IPS-NIHi7 (cell line): ENCODE data around the gene TCEAL1.
A peak's percentile ranks its signal among the peaks of the same experiment; 100 is the strongest.
"Not testable (repeated sequence)": the region's sequence is repeated elsewhere in the genome, so short reads cannot be mapped to it uniquely, and the experiment has no call there.

Experiments used
- DNase-seq: peaks from one replicate; pipeline ENCODE4 v3.0.0; 2012; ENCODE audit warnings: mixed read lengths; ENCODE audit errors: extremely low spot score

Gene TCEAL1, protein sequence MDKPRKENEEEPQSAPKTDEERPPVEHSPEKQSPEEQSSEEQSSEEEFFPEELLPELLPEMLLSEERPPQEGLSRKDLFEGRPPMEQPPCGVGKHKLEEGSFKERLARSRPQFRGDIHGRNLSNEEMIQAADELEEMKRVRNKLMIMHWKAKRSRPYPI

DNA sequence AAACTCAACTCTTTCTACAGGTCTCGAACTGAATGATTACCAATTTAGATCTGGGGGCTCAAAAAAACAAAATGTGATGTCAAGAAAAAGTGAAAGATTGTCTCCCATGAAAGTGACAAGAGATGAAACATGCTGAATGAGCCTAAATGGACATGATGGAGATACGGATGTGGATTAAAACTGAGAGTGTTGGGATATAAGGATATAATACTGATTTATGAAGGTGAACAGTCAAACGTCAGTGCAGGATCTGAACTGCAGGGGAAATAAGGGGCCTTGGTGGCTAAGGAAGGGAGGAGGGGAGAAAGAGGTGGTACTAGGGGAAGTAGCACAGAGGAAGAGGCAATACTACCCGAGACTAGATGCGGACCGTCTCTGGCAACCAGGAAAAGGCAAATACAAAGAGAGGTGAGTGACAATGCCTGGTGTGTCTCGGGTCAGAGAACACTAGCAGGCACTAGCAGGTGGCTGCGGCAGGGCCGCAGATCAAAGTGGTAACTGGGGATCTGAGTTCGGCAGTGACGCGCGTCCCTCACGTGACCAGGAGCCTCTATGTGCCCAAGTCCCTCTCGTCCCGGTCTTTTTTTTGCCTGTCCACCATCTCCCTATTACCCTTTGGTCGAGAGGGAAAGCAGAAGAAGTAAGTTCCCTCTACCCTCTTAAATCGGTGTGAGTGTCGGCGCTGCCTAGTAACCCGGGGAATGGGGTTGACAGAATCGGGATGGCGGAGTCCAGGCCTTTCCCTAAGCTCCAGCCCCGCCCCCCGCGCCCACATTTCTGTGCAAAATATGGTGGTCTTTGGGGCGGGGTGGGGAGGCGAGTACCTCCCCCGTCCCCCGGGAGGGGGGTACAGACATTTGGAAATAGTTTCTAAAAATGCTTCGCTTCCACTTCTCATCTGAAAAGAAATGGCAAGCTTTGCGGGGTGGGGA lies at the start of gene TCEAL1:
TSS of gene TCEAL1 (plus strand) at position 590 of the 932 bp plus-strand sequence. CDS start 942 bp downstream, outside the sequence.
- peak; percentile 47 for DNase-seq

DNA sequence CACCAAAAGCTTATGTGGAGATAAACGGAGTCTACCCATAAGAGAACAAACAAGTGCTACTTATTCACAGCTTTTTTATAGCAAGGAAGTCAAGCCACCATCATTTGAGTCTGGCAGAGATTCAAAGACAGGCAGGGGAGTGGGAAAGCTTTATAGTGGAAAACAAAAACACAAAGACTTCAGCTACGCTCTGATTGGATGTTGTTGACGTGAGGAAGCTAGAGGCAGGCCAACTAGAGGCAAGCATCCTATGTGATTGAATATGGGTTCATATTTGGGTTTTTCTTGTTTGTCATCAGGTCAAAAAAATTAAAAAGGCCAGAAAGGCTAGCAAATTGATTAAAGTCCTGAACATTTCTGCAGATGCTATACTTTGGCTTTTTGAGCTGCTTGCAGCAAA lies 44.2 kb upstream of the TCEAL1 start:
- no peak for DNase-seq

DNA sequence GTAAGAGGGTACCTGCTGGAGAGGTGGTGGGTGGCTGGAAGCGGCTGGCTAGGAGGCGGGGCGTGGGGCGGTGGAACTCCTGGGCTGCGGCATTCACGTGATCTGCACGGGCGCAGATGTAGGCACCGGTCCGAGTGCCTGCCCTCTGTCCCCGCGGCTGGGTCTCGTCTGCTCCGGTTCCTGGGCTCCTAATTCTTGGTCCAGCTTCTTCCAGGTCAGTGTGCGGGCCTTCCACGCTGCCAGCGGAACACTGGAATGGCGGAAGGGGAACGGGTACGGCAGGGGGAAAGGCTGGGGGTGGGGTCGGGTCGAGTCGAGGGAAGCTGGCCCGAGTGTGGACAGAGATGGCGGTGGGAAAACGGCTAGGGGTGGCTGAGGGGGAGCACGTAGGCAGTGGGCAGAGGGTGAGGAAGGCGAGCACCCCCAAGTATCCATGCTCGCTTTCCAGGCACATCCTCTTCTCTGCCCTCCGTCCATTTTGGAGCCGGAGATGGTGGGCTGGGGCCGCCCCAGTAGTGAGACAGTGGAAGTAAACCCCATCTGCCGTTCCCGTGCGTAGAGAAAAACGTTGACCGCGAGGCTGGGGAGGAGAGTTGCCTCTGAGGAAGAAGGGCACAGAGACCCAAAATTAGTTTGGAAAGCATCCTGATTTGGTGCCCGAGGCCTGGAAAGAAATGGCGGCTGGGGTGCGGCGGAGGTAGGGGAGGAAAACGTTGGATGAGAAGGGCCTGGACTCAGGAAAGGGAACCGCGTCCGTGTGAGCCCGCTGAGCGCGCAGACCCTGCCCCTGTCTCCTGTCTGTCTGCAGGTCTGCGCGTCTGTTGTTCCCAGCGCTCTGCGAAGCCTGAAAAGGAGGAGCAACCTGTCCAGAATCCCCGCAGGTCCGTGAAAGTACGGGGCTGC lies 43.1 kb upstream of the TCEAL1 start, which contains the start of gene TCEAL4:
TSS of gene TCEAL4 (plus strand) at position 105 of the 903 bp plus-strand sequence. CDS start 1,161 bp downstream, outside the sequence.
- DNase-seq: peak; percentile 84

DNA sequence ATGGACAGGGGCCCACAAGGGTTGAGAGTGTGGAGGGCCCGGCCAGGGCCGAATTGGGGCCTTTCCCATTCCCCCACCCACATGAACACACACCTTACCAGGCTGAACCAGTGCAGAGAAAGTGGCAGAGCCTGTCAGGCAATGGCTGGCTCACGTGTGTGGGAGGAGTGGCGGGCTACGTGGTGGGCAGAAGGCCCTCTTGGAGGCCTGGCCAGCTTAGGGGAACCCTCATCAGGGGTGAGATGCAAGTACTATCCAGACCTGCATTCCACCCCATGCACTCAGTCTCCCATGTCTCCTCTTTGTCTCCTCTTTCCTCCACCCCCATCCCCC lies 42.5 kb upstream of the TCEAL1 start:
- DNase-seq: no peak

DNA sequence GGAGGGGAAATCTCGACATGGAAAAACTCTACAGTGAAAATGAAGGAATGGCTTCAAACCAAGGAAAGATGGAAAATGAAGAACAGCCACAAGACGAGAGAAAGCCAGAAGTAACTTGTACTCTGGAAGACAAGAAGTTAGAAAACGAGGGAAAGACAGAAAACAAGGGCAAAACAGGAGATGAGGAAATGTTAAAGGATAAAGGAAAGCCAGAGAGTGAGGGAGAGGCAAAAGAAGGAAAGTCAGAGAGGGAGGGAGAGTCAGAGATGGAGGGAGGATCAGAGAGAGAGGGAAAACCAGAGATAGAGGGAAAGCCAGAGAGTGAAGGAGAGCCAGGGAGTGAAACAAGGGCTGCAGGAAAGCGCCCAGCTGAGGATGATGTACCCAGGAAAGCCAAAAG lies 42.1 kb upstream of the TCEAL1 start:
- DNase-seq: no peak

DNA sequence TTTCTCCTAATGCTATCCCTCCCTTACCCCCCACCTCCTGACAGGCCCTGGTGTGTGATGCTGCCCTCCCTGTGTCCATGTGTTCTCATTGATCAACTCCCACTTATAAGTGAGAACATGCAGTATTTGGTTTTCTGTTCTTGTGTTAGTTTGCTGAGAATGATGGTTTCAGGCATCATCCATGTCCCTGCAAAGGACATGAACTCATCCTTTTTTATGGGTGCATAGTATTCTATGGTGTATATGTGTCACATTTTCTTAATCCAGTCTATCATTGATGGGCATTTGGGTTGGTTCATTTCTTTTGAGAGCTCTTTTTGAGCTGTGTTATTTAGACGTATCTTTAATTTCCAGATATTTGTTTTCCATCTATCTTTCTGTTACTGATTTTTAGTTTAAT lies 36.5 kb upstream of the TCEAL1 start:
- not testable (repeated sequence) for DNase-seq

DNA sequence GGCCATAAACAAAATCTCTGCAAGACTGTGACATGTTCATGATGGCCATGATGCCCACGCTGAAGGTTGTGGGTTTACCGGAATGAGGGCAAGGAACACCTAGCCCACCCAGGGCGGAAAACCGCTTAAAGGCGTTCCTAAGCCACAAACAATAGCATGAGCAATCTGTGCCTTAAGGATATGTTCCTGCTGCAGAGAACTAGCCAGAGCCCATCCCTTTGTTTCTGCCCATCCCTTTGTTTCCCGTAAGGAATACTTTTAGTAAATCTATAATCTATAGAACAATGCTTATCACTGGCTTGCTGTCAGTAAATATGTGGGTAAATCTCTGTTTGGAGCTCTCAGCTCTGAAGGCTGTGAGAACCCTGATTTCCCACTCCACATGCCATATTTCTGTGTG lies 33.6 kb upstream of the TCEAL1 start:
- not testable (repeated sequence) for DNase-seq

DNA sequence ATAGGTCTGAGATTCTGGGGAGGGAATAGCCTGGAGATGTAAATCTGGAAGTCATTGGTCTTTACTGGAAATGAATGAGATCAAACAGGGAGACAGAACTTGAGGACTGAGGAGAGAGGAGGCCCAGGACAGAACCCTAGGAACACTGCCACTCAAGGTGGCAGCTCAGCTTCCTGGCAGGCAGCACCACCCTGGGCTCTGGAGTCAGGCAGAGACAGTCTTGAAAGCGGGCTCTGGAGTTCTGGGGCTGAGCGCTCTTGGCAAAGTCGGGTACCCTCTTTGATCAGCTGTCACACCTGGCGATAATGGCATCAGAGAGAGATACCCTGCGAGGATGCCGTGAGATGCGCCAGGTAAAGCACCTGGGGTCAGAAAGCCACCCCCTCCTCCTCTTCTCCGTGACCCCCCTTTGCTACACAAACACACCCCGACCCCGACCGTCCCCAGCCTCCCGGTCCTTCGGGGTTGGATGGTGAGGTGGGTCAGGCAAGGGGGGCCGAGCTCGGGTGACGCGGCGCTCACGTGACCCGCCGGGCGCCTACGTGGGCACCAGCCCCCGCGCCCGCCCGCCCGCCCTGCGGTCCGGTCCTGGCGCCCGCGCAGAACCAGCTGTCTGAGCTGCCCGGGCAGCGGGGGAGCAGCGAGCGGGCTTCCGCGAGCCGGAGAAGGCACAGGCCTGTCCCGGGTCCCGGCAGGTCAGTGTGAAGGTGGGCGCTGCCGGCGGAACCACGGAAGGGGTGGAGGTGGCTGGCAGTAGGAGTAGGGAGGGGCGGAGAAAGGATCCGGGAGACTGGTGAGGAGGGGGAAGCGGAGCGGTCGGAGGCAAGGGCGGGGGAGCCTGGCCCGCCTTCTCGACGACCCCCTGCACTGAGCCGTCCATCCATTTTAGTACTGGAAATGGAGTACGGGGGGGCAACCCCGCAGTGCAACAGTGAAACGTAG lies 21.1 kb upstream of the TCEAL1 start, which contains the start of gene TCEAL3:
TSS of gene TCEAL3 (plus strand) at position 600 of the 942 bp plus-strand sequence. CDS start 1,102 bp downstream, outside the sequence.
- peak; percentile 81 for DNase-seq

DNA sequence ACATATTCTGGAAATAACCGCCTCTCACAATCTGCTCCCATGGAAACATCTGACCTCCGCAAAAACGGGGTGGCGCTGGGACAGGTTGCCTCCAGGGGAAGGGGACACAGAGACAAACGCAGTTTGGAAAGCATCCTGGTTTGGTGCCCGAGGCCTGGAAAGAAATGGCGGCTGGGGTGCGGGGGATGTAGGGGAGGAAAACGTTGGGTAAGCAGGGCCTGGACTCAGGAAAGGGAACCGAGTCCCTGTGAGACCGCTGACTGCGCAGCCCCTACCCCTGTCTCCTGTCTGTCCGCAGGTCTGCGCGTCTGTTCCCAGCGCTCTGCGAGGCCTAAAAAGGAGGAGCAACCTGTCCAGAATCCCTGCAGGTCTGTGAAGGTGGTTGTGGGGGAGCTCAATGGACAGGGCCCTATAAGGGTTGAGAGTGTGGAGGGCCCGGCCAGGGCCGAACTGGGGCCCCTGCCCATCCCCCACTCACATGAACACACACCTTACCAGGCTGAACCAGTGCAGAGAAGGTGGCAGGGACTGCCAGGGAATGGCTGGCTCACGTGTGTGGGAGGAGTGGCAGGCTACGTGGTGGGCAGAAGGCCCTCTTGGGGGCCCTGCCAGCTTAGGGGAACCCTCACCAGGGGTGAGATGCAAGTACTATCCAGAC lies 20.3 kb upstream of the TCEAL1 start:
- no peak for DNase-seq

DNA sequence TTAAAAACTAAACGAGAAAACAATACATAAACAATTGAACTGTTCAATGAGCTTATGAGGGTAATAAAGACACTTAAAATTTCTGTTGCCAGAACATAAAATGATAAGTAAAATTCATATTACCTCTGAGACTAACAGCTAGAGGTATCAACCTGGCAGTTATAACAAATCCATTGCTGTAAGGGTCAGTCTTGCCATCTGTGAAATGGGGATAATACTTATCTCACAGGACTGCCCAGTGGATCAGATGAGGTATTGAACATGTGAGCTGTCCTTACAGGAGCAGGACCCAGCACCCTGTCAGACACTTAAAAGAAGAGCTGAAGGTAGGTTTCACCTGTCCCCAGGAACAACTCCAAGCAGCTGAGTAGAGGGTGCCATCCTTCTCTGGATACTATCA lies 18.5 kb upstream of the TCEAL1 start:
- DNase-seq: no peak

DNA sequence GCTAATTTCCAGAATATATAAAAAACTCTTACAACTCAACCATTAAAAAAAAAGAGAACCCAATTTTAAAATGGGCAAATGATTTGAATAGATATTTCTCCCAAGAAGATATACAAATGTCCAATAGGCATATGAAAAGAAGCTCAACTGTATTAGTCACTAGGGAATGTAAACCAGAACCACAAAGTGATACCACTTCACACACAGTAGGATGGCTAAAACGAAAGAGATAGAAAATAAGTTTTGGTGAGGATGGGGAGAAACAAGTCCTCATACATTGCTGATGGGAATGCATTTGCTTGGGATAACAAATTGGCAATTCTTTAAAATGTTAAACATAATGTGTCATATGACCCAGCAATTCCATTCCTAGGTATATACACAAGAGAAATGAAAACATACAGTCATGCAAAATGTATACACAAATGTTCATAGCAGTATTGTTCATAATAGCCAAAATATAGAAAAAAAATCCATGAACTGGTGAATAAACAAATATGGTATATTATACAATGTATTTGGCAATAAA lies 15.3 kb upstream of the TCEAL1 start:
- DNase-seq: no peak

DNA sequence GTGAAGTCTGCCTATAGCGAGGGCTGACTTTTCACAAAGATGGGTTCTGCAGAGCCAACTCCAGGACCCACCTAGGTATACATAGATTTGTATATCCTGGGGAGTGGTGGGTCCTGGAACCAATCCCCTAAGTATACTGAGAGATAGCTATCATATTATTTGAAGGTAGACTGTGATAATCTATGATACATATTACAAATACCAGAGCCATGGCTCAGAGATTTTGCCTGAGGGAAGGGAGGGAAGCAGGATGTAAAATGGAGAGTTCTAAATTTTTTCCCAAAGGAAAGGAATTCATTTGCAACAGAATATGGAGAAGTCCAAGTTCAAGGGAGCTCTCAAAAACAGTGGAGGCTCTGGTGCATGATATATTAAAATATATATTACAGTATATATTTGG lies 13.8 kb upstream of the TCEAL1 start:
- no peak for DNase-seq

DNA sequence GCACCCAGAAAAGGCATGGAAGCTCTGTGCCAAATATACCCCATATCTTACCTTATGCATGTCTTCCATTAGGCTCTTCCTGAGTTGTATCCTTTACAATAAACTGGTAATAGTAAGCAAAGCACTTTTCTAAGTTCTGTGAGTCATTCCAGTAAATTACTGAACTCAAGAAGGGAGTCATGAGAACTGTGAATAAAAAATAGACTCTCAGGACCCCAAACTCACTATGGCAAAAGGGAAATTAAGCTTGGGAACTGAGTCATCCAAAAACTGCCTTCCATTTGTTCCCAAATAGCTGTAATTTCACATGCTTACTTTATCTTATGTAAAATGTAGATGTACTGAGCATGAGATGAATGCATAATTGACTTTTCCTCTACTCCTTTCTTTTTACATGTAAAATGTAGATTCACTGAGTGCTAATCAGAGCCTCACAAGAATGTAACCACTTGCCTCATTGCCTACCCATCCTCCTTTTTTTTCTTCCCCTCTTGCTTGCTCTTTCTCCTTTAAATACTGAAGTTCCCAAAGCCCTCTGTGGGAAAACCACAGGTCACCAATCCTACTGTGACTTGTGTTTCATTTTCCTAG lies 12.9 kb upstream of the TCEAL1 start:
- no peak for DNase-seq

DNA sequence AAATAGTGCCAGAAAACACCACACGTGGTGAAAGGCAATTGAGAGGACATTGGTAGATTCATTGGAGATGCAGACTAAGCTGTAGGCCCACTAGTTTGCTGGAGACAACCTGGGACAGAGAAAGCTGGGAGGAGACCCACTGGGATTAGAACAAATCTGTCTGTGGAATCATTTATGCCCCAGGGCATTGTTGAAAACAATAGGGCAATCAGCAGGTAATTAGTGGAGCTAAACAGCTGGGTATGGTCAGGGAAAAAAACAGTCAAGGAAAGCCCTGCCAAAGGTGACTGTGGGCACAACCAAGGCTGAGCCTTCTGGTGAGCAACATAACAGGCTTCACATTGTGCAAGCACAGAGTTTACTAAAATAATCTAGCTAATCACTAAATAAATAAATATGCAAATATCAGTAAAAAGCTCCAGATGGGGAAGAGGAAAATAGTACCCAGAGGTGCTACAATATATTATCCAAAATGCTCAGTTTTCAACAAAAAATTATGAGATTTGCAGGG lies 12.0 kb upstream of the TCEAL1 start:
- DNase-seq: no peak

DNA sequence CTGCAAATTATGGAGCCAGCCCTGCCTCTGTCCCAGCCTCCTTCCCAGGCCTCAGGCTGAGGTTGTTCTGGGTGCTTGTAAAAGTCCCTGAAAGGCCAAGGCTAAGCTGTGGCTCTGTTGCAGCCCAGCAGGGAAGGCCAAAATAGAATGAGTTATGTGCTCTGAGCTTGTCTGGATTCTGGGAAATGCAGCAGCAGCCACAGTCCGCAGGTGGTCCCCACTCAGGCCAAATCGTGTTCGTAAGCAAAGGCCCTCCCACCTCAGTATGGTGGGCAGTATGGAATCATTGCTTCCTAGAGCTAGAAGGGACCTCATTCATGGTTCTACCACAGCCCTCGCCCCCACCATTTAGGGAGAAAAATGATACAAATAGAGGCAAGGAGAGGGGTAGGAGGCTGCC lies 4.7 kb upstream of the TCEAL1 start:
- no peak for DNase-seq

DNA sequence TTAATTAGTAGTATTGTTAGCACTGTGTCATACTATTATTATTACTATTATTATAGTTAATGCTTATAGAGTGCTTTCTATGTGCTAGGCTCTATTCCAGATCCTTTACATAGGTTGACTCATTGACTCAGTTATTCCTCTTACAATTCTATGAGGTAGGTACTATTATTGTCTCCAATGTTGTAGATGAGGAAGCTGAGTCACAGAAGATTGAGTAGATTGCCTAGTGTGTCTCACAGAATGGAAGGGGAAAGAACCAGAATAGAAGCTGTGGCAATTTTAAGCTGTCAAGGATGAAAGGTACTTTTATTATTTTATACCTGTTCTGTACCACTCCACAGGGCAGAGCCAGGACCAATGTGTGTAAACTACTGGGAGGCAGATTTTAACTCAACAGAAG lies 1.9 kb upstream of the TCEAL1 start:
- DNase-seq: no peak

DNA sequence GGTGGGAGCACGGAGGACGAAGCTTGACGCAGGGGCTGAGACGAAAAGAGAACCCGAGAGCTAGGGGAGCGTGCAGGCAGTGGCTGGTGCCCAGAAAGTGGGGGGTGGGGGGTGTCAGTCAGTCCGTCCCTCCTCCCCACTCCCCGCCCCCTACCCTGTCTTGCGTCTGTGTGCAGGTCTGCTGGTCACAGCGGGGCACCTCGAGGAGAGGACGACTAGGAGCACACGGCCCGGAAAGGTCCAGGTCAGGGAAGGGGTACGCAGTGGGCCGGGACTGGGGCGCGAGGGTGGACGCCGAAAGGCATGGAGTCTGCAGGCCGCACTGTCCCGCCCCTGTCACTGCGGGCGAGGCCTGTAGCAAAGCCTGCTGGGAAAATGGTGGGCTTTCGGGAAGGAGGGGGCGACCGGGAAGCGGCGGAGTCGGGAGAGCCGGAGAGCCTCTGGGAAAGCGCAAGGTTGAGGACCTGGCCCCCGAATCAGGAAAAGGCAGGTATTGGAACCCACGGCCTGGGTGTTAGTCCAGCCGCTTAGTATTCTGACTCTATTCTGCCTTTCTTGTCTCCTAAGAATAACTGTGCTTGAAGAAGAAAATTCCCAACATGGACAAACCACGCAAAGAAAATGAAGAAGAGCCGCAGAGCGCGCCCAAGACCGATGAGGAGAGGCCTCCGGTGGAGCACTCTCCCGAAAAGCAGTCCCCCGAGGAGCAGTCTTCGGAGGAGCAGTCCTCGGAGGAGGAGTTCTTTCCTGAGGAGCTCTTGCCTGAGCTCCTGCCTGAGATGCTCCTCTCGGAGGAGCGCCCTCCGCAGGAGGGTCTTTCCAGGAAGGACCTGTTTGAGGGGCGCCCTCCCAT lies 769 bp downstream of the TCEAL1 start:
- peak; percentile 79 for DNase-seq

DNA sequence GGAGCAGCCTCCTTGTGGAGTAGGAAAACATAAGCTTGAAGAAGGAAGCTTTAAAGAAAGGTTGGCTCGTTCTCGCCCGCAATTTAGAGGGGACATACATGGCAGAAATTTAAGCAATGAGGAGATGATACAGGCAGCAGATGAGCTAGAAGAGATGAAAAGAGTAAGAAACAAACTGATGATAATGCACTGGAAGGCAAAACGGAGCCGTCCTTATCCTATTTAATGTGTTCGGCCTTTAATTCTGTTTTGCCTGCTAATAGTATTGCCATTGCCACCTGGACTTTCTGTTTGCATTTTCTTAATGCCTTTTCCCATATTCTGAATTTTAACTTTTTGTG lies 1.4 kb downstream of the TCEAL1 start:
- DNase-seq: no peak

DNA sequence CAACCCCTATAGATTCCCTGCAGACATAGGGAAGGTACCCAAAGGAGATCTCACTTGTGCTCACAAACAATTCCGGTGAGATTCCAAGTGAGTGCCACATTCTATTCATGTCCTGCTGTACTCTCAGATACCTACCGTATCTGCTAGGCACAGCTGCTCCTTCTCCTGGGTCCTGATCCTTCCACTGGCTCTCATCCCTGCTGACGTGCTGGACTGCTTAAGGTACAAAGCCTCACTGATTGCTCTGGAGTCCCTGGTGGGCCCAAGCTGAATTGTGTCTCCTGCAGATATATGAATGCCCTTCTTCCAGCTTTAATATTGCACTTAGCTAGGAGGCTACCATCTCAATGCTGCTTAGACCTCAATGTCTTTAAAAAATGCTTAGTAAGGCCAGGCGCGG lies 2.4 kb downstream of the TCEAL1 start:
- no peak for DNase-seq
